VCaP (cell line): ENCODE results near the gene RC3H1.
"Not testable (repeated sequence)": the region's sequence is repeated elsewhere in the genome, so short reads cannot be mapped to it uniquely, and the experiment has no call there.

ENCODE experiments used
- H3K27ac ChIP-seq: fragments of 450-650 bp; 2 replicates; pipeline ENCODE4 v1.5.1; 2017
- CTCF ChIP-seq: fragments of 450-650 bp; conservative IDR thresholded peaks from 2 replicates; pipeline ENCODE4 v1.5.1; 2017; ENCODE audit warnings: mild to moderate bottlenecking, moderate library complexity

Gene RC3H1

GRCh38 chr1:174022080-174022975, at the start of gene RC3H1:
Gene RC3H1 (minus strand): TSS chr1:174022357. CDS start chr1:173992985, 29,372 bp downstream.
- TF ChIP-seq CTCF, result no peak
- H3K27ac ChIP-seq, result peak within 1 kb of the TSS; percentile 95

GRCh38 chr1:174070614-174071013, 48.5 kb upstream of the RC3H1 start:
- H3K27ac ChIP-seq, result no peak overlapping the region
- no peak for TF ChIP-seq CTCF

GRCh38 chr1:174068000-174068399, 45.8 kb upstream of the RC3H1 start:
- TF ChIP-seq CTCF, result no peak
- H3K27ac ChIP-seq, result no peak overlapping the region

- TF ChIP-seq CTCF, result no peak
These were observed 37.9 kb upstream of the RC3H1 start for GRCh38 chr1:174060090-174060489.

GRCh38 chr1:174058624-174059023, 36.5 kb upstream of the RC3H1 start:
- TF ChIP-seq CTCF, result no peak

More at GRCh38 chr1:174060090-174060489, 37.9 kb upstream of the RC3H1 start:
- H3K27ac ChIP-seq, result no peak overlapping the region

GRCh38 chr1:174056609-174057008, 34.5 kb upstream of the RC3H1 start:
- H3K27ac ChIP-seq, result not testable (repeated sequence)

More at GRCh38 chr1:174058624-174059023, 36.5 kb upstream of the RC3H1 start:
- no peak overlapping the region for H3K27ac ChIP-seq

GRCh38 chr1:174055797-174056196, 33.6 kb upstream of the RC3H1 start:
- H3K27ac ChIP-seq, result not testable (repeated sequence)

- no peak overlapping the region for H3K27ac ChIP-seq
- no peak for TF ChIP-seq CTCF
These were observed 31.7 kb upstream of the RC3H1 start for GRCh38 chr1:174053826-174054225.
